HCT116 (cell line): Measurements from ENCODE around the gene PELI1. TPM values are rescaled to one million over a fixed set of nuclear protein-coding genes. Genes with fewer than 3 reads are reported as not detected.
"Not testable (repeated sequence)": the region's sequence is repeated elsewhere in the genome, so short reads cannot be mapped to it uniquely, and the experiment has no call there.

Experiments
- ATAC-seq: fragments of 200-7000 bp; cut with Tn5 transposase; 2 replicates; pipeline ENCODE4 v1.9.1; 2020; ENCODE audit warnings: mild to moderate bottlenecking, moderate library complexity
- BruUV-seq: library from RNA; stranded (reverse); fragments of 400-500 nt; replicated peaks from 2 replicates; lab custom pipeline; 2021; lab: Mats Ljungman, UMichigan
- CTCF ChIA-PET: fragments of 300-600 bp; sonication (Branson Sonifier 250); formaldehyde crosslinking; loops from one replicate; lab custom pipeline; 2021; ENCODE audit warnings: antibody characterized with exemption; lab: Charles Lee
- POLR2A ChIA-PET: fragments of 300-600, 350-600 bp; sonication (Branson Sonifier 250); formaldehyde crosslinking; loops from one replicate; lab custom pipeline; 2021; ENCODE audit warnings: antibody characterized with exemption; lab: Charles Lee
- RAD21 ChIA-PET, 2 experiments: fragments of 300-600 bp; sonication (Branson Sonifier 250); formaldehyde crosslinking; loops; one replicate each; lab custom pipeline; 2023; ENCODE audit warnings: low total read pairs in 2 of 2; ENCODE audit not compliant: uncharacterized antibody in 2 of 2, unreplicated experiment in 2 of 2, low non-redundant PET in 1 of 2; lab: Charles Lee
- DNase-seq: peaks from one replicate; pipeline ENCODE4 v3.0.0-alpha.2; 2010; ENCODE audit warnings: low read depth, low spot score
- H2AFZ ChIP-seq: fragments of 200-600 bp; shearing (Covaris generic), sonication (generic); 2 replicates; pipeline ENCODE4 v1.6.1; 2017; ENCODE audit warnings: low read depth, mixed run types, mixed read lengths, antibody characterized with exemption, low read length; ENCODE audit not compliant: poor library complexity, severe bottlenecking
- H3K27ac ChIP-seq: 2 replicates; pipeline ENCODE4 v1.5.1; 2012; ENCODE audit warnings: low read depth, low read length
- H3K27me3 ChIP-seq: fragments of 200-600 bp; sonication (generic); 2 replicates; pipeline ENCODE4 v1.6.1; 2016; ENCODE audit warnings: mixed run types, low read length, mixed read lengths; ENCODE audit not compliant: insufficient read depth
- H3K36me3 ChIP-seq, 2 experiments: fragments of 200-500 bp in 1 of 2; fragments of 200-600 bp in 1 of 2; sonication (Bioruptor generic) in 1 of 2; sonication (generic) in 1 of 2; 2 replicates each; pipeline versions ENCODE4 v1.5.1 to v1.6.1; 2014 to 2016; ENCODE audit warnings: low read length in 2 of 2, inconsistent platforms in 1 of 2, mixed read lengths in 1 of 2, mixed run types in 1 of 2; ENCODE audit not compliant: insufficient read depth in 2 of 2, control insufficient read depth in 1 of 2
- H3K4me1 ChIP-seq, 2 experiments: fragments of 200-600 bp in 1 of 2; sonication (generic) in 1 of 2; 2 replicates each; pipeline versions ENCODE4 v1.5.1 to v1.6.1; 2012 to 2017; ENCODE audit warnings: low read length in 2 of 2, inconsistent platforms in 1 of 2, mild to moderate bottlenecking in 1 of 2, mixed read lengths in 1 of 2, mixed run types in 1 of 2, moderate library complexity in 1 of 2; ENCODE audit not compliant: insufficient read depth in 2 of 2, control insufficient read depth in 1 of 2
- H3K4me2 ChIP-seq: fragments of 200-600 bp; sonication (generic); 2 replicates; pipeline ENCODE4 v1.6.1; 2017; ENCODE audit warnings: mixed run types, low read length, mixed read lengths
- H3K4me3 ChIP-seq, 2 experiments: fragments of 200-600 bp in 1 of 2; sonication (generic) in 1 of 2; replicated peaks in 1 of 2; 2 replicates each; pipeline ENCODE4 v1.5.1; 2011 to 2016; ENCODE audit warnings: low read length in 2 of 2, control low read depth in 1 of 2, low read depth in 1 of 2, mild to moderate bottlenecking in 1 of 2, mixed read lengths in 1 of 2, mixed run types in 1 of 2
- H3K79me2 ChIP-seq: fragments of 200-600 bp; sonication (generic); 2 replicates; pipeline ENCODE4 v1.6.1; 2017; ENCODE audit warnings: mild to moderate bottlenecking, mixed run types, low read length, moderate library complexity, mixed read lengths; ENCODE audit not compliant: insufficient read depth
- H3K9ac ChIP-seq: fragments of 200-600 bp; sonication (generic); 2 replicates; pipeline ENCODE4 v1.6.1; 2016; ENCODE audit warnings: low read length, mixed read lengths
- H3K9me2 ChIP-seq: fragments of 200-600 bp; sonication (generic), shearing (Covaris generic); 2 replicates; pipeline ENCODE4 v1.6.1; 2017; ENCODE audit warnings: mixed run types, mild to moderate bottlenecking, moderate library complexity; ENCODE audit not compliant: insufficient read depth
- H3K9me3 ChIP-seq, 2 experiments: fragments of 200-500 bp in 1 of 2; fragments of 200-600 bp in 1 of 2; sonication (Bioruptor generic) in 1 of 2; sonication (generic) in 1 of 2; 2 replicates each; pipeline ENCODE4 v1.6.1; 2014 to 2017; ENCODE audit warnings: low read length in 2 of 2, mixed read lengths in 2 of 2, inconsistent platforms in 1 of 2, low read depth in 1 of 2, mild to moderate bottlenecking in 1 of 2, mixed run types in 1 of 2, moderate library complexity in 1 of 2; ENCODE audit not compliant: control insufficient read depth in 1 of 2, insufficient read depth in 1 of 2
- H4K20me1 ChIP-seq: fragments of 200-600 bp; sonication (generic), shearing (Covaris generic); 2 replicates; pipeline ENCODE4 v1.6.1; 2017; ENCODE audit warnings: mixed run types, mild to moderate bottlenecking, moderate library complexity; ENCODE audit not compliant: insufficient read depth
- ATF3 ChIP-seq: IDR thresholded peaks from 2 replicates; pipeline ENCODE4 v1.6.1; 2012
- CBX3 ChIP-seq: IDR thresholded peaks from 2 replicates; pipeline ENCODE4 v1.6.1; 2012; ENCODE audit warnings: low read depth
- EGR1 ChIP-seq: IDR thresholded peaks from 2 replicates; pipeline ENCODE4 v1.6.1; 2012; ENCODE audit warnings: low read depth
- EZH2phosphoT487 ChIP-seq: fragments of 200-600 bp; IDR thresholded peaks from 2 replicates; pipeline ENCODE4 v1.6.1; 2018; ENCODE audit warnings: antibody characterized with exemption, borderline replicate concordance
- FOSL1 ChIP-seq: IDR thresholded peaks from 2 replicates; pipeline ENCODE4 v1.6.1; 2012; ENCODE audit warnings: low read depth
- JUND ChIP-seq: IDR thresholded peaks from 2 replicates; pipeline ENCODE4 v1.6.1; 2012
- POLR2A ChIP-seq: IDR thresholded peaks from 2 replicates; pipeline ENCODE4 v1.7.0; 2011; ENCODE audit warnings: borderline replicate concordance; ENCODE audit not compliant: insufficient read depth, insufficient read length; ENCODE audit errors: extremely low read depth
- POLR2AphosphoS5 ChIP-seq: IDR thresholded peaks from 2 replicates; pipeline ENCODE4 v1.6.1; 2011; ENCODE audit warnings: mild to moderate bottlenecking, low read depth, low read length, moderate library complexity
- RAD21 ChIP-seq: IDR thresholded peaks from 2 replicates; pipeline ENCODE4 v1.6.1; 2012; ENCODE audit warnings: low read depth, mild to moderate bottlenecking
- SP1 ChIP-seq: IDR thresholded peaks from 2 replicates; pipeline ENCODE4 v1.6.1; 2012; ENCODE audit warnings: low read depth
- SRF ChIP-seq: IDR thresholded peaks from 2 replicates; pipeline ENCODE4 v1.6.1; 2012; ENCODE audit warnings: low read depth
- YY1 ChIP-seq: IDR thresholded peaks from 2 replicates; pipeline ENCODE4 v1.6.1; 2011; ENCODE audit warnings: low read length, low read depth, moderate library complexity, mild to moderate bottlenecking; ENCODE audit not compliant: insufficient replicate concordance; ENCODE audit errors: extremely low read depth
- intact Hi-C: fragments of 100-400 bp; cut with micrococcal nuclease; formaldehyde crosslinking; loops from 2 replicates; pipeline ENCODE4 v1.10.0; 2022
- total RNA-seq: library from RNA; stranded (reverse); gene quantifications from one replicate; pipeline ENCODE4 v1.2.1, GENCODE V29; 2021; ENCODE audit not compliant: unreplicated experiment
- TF ChIP-seq, protein P1 (sequence below): IDR thresholded peaks from 2 replicates; pipeline ENCODE4 v1.6.1; 2012

Gene PELI1
- total RNA-seq, 1 experiment from 2014 or later: 7.9 TPM

DNA sequence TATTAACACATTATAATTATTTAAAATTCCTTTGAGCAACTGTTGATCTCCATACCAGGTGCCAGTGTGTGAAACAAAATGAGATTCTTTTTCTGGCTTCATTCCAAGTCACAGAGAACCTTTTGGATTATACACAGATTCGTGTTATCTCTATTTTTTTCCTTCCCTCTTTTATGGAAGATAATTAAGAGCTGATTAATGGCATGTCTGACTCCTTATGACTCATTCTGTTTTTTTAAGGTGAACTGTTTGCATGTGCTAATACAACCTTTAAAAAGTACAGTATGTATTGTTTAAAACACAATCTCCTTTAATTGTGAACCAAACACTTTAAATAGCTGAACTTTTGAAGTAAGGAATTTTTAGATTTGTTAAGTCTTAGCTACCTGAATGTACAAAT is 39.3 kb downstream of the PELI1 start:
- Histone ChIP-seq H3K9me3 (no peaks in the 10 kb centered on the region), H2AFZ (no peak overlapping the region), H3K27ac (no peak overlapping the region), H3K27me3 (no peaks in the 10 kb centered on the region), H3K79me2 (no peaks in the 10 kb centered on the region), H4K20me1 (no peaks in the 10 kb centered on the region), H3K4me1 (peaks cover 0 to 2% of the 10 kb centered on the region in 2 experiments; a peak in 2 of 4 replicates), H3K9ac (no peak overlapping the region), H3K36me3 (no peaks in the 10 kb centered on the region), H3K9me2 (no peaks in the 10 kb centered on the region), H3K4me2 (peak overlapping the region; percentile 2; the same call in 1 of the 2 replicates), H3K4me3 (no peak overlapping the region)
- intact Hi-C loops: no loop called here
- BruUV-seq: no TSS peak
- POLR2A ChIA-PET: interaction anchor here (0.6 kb wide), 1 partner anchor 58 kb away, joined by 3 read pairs; no protein-coding TSS in a partner anchor
- RAD21 ChIA-PET: no interaction called here
- peak; percentile 44 for TF ChIP-seq FOSL1
- no peak for TF ChIP-seq SRF
- DNase-seq (no peak), ATAC-seq (no peak)
- CTCF ChIA-PET: no interaction called here

DNA sequence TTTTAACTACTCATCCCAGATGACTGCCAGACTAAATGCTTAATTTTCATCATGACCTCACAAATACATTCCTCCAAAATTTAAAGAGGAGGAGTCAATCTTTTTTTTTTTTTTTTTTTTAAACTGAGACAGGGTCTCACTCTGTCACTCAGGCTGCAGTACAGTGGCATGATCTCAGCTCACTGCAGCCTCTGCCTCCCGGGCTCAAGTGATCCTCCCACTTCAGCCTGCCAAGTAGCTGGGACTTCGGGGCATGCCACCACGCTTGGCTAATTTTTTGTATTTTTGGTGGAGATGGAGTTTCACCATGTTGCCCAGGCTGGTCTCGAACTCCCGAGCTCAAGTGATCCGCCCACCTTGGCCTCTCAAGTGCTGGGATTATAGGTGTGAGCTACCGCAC is 41.5 kb downstream of the PELI1 start:
- H3K9me2 ChIP-seq, BruUV-seq, H3K9me3 ChIP-seq, RAD21 ChIA-PET, H3K36me3 ChIP-seq, CTCF ChIA-PET, H2AFZ ChIP-seq, H3K27me3 ChIP-seq, H4K20me1 ChIP-seq, ATAC-seq, H3K79me2 ChIP-seq, H3K4me1 ChIP-seq, POLR2A ChIA-PET, H3K27ac ChIP-seq, intact Hi-C loops, H3K9ac ChIP-seq, DNase-seq, H3K4me2 ChIP-seq, H3K4me3 ChIP-seq: not testable (repeated sequence)

DNA sequence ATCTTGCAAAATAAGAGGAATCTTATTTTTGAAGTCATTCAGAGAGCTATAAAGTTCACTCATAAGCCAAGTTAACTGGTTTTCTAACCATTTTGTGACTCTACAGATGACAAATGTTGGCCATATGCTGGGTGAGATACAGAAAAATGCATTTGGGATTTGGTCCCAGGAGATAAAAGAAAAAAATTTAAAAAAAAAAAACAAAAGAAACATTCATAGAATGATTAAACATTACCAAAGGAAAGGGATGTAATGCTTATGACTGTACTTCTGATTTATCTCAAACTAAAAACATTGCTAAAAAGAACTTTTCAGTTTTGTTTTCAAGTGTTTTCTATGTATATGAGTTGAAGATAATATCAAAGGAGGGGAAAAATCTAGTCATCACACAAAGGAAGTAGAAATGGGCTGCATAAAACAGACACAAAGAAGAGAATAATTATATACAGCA is 43.1 kb downstream of the PELI1 start:
- Histone ChIP-seq H4K20me1 (no peaks in the 10 kb centered on the region), H3K36me3 (no peaks in the 10 kb centered on the region), H3K9me3 (no peaks in the 10 kb centered on the region), H3K9me2 (no peaks in the 10 kb centered on the region), H3K4me1 (peaks cover 0 to 2% of the 10 kb centered on the region in 2 experiments; a peak in 2 of 4 replicates), H2AFZ (no peak overlapping the region), H3K4me3 (no peak overlapping the region), H3K27ac (no peak overlapping the region), H3K9ac (no peak overlapping the region), H3K27me3 (no peaks in the 10 kb centered on the region), H3K79me2 (no peaks in the 10 kb centered on the region), H3K4me2 (no peak overlapping the region)
- no peak for ATAC-seq
- DNase-seq: no peak
- CTCF ChIA-PET: no interaction called here
- POLR2A ChIA-PET: no interaction called here
- intact Hi-C loops: no loop called here
- no TSS peak for BruUV-seq
- RAD21 ChIA-PET: no interaction called here
- TF ChIP-seq SRF (no peak), POLR2AphosphoS5 (no peak), EGR1 (no peak), EZH2phosphoT487 (no peak), SP1 (no peak), RAD21 (no peak), FOSL1 (no peak), CBX3 (no peak), JUND (no peak), YY1 (no peak), ATF3 (no peak), POLR2A (no peak)
- TF ChIP-seq, protein P1, sequence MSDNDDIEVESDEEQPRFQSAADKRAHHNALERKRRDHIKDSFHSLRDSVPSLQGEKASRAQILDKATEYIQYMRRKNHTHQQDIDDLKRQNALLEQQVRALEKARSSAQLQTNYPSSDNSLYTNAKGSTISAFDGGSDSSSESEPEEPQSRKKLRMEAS: no peak
